HUES6 (cell line): ENCODE measurements around the gene C1QL2.

ENCODE experiments used
- H3K27ac ChIP-seq: 2 replicates; pipeline ENCODE4 v1.7.0; 2013; ENCODE audit warnings: low read depth, mild to moderate bottlenecking, low read length, inconsistent platforms
- H3K27me3 ChIP-seq: 2 replicates; pipeline ENCODE4 v1.6.1; 2013; ENCODE audit warnings: low read length; ENCODE audit not compliant: control insufficient read depth, insufficient read depth
- H3K36me3 ChIP-seq: 2 replicates; pipeline ENCODE4 v1.6.1; 2013; ENCODE audit warnings: low read length; ENCODE audit not compliant: control insufficient read depth, insufficient read depth
- H3K4me1 ChIP-seq: 2 replicates; pipeline ENCODE4 v1.6.1; 2013; ENCODE audit warnings: low read length; ENCODE audit not compliant: control insufficient read depth, insufficient read depth
- H3K4me3 ChIP-seq: 2 replicates; pipeline ENCODE4 v1.5.1; 2013; ENCODE audit warnings: low read depth, low read length
- H3K9ac ChIP-seq: one replicate; pipeline ENCODE4 v1.6.1; 2013; ENCODE audit warnings: mild to moderate bottlenecking, low read length
- H3K9me3 ChIP-seq: 2 replicates; pipeline ENCODE4 v1.6.1; 2013; ENCODE audit warnings: low read depth, low read length; ENCODE audit not compliant: control insufficient read depth, insufficient read depth

Gene C1QL2

DNA sequence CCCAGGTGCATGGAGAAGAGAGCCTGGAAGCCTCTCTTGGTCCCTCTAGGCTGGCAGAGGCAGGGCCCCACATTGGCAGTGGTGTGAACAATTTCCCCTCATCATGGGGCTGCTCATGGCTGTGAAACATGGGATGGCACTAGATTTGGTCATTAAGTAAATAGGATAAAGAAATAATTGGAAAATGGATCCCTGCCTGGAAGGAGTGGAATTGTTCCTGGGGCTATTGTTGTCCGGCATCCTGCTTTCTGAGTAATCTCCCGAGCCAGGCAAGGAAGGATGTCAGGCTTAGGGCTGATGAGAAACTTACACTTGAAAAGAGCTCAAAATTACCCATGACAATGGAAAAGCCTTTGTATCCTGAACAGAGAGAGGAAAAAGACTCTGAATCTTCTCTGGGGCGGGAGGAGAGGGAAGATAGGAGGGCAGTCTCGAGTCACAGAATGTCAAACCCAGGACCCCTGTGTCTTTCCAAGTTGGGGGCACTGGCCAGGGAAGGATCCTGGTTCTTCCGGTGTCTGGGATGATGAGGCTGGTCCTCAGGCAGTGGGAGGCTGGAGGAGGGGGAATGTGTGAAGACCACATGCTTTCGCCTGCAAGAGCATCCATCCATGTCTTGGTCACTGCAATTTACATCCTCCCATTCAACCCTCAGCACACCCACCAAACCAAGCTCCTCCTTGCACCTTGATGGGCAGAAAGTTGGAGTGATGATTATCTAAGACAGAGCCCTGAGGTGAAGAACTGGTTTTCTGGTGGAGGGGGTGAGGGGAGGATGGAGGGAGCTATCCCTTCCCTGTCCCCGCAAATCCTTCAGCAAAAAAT lies 38.0 kb upstream of the C1QL2 start:
- Histone ChIP-seq H3K36me3 (no peaks in the 10 kb centered on the region), H3K4me1 (peaks cover 22% of the 10 kb centered on the region), H3K9ac (peak overlapping the region; percentile 15), H3K9me3 (no peaks in the 10 kb centered on the region), H3K27me3 (peaks cover 12% of the 10 kb centered on the region), H3K4me3 (peak overlapping the region; percentile 23), H3K27ac (no peak overlapping the region)

DNA sequence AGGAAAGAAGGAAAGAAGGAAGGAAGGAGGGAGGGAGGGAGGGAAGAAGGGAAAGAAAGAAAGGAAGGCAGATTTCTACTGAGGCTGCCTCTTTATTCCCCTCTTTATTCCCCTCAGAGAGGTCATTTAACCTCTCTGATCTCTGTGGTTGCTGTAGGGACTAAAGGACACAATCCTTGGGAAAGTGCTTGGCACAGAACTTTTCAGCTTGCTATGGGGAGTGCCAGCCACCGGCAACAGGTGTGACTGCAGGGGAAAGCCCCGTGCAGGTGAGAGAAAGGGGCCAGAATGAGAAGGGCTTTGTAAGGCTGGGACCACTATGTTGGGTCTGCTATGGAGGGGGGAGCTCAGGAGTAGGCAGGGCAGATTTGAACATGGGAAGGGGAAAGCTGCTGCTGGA lies 37.3 kb upstream of the C1QL2 start:
- no peaks in the 10 kb centered on the region for H3K36me3 ChIP-seq
- no peak overlapping the region for H3K27ac ChIP-seq
- H3K9ac ChIP-seq = no peak overlapping the region
- H3K4me1 ChIP-seq = peaks cover 22% of the 10 kb centered on the region
- H3K4me3 ChIP-seq = peak overlapping the region; percentile 23
- no peaks in the 10 kb centered on the region for H3K9me3 ChIP-seq
- H3K27me3 ChIP-seq = peaks cover 12% of the 10 kb centered on the region

DNA sequence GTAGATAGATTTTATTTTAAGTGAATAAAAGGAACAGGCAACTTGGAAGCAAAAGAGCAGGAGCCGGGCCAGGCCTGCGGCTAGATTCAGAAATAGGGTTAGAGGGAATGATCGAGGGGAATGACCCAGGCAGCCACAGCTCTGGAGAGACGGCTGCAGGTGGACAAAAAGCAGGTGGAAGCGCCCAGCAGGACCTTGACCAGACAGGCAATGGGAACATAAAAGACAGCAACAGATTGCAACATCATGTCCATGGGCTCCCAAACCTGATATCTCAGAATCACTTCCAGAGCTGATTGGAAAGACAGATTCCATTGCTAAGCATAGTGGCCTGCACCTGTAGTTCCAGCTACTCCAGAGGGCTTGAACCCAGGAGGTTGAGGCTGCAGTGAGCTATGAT lies 36.5 kb upstream of the C1QL2 start:
- Histone ChIP-seq H3K36me3 (no peaks in the 10 kb centered on the region), H3K4me3 (no peak overlapping the region), H3K9me3 (no peaks in the 10 kb centered on the region), H3K27ac (no peak overlapping the region), H3K27me3 (peaks cover 12% of the 10 kb centered on the region), H3K4me1 (peaks cover 22% of the 10 kb centered on the region), H3K9ac (no peak overlapping the region)

DNA sequence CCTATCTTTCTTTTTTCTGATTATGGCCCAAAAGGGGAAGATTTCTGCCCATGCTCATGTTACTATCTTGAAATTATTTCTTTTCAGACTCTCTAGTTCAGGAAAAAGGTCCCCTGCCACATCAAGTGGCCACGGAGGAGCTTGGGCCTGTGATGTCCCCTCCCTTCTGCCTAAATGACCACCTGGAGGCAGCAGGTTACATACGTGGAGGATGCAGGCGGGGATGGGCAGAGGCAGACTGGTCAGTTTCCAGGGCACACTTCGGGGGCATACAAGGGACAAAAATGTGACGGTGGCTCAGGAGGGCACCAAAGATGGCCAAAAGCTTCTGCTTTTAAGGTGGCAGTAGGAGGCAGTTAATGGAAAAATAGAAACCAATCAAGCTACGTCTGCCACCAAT lies 34.3 kb upstream of the C1QL2 start:
- H3K27ac ChIP-seq = no peak overlapping the region
- no peak overlapping the region for H3K4me3 ChIP-seq
- H3K4me1 ChIP-seq = peaks cover 20% of the 10 kb centered on the region
- peaks cover 5% of the 10 kb centered on the region for H3K27me3 ChIP-seq
- H3K9ac ChIP-seq = no peak overlapping the region
- H3K9me3 ChIP-seq = no peaks in the 10 kb centered on the region
- no peaks in the 10 kb centered on the region for H3K36me3 ChIP-seq

DNA sequence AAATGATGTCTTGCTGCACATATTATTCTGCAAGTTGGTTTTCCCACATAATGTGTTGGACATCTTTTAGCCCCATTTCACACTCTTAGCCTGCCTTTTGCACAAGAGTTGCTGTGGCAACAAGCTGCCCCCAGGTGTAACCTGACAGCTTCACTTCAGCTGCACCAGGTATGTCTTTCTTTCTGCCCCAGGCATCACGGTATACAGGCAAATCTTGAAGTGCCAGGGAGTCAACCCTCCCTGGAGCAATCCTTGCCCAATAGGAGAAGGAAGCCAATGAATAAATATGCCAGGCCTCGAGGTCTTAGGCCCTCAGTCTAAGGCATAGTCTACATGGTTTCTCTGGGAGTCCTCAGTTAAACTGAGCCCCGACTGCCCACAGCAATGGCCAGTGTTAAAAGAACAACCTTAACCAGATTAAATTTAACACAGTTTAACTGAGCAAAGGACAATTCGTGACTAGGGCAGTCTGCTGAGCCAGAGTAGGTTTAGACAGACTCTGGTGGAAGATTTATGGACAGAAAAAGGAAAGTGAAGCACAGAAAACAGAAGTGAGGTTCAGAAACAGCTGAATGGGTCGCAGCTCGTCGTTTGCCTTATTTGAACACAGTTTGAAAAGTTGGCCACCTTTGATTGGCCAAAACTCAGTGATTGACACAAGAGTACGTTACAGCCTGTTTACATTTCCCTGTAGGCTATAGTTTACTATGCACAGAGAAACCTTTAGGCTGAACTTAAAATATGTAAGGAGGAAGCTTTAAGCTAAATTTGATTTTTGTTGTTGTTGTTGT lies 32.0 kb upstream of the C1QL2 start:
- Histone ChIP-seq H3K9me3 (no peaks in the 10 kb centered on the region), H3K36me3 (no peaks in the 10 kb centered on the region), H3K27ac (no peak overlapping the region), H3K4me1 (no peaks in the 10 kb centered on the region), H3K9ac (no peak overlapping the region), H3K4me3 (no peak overlapping the region), H3K27me3 (0 out of 2 replicates have a peak, but pooled peaks cover 3% of the 10 kb centered on the region)

DNA sequence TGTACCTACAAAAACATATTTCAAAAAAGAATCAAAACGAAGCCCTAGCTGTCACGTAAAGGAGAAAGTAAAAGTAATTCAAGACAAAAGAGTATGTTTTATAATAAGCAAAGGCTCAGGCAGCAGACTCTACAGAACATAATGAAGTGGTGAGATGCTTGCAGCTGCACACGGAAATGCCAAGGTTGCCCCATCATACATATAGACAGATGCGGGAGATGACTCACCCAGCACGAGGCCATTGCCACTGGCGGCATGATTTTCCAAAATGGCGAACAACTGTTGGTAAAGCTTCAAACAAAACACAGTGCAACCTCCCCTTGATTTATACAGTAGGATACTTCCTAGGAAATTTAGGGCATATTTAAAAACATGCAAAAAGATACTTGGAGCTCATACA lies 26.0 kb upstream of the C1QL2 start:
- H3K27ac ChIP-seq = no peak overlapping the region
- no peaks in the 10 kb centered on the region; the same call in 1 of the 2 replicates for H3K4me1 ChIP-seq
- no peaks in the 10 kb centered on the region for H3K27me3 ChIP-seq
- no peak overlapping the region for H3K4me3 ChIP-seq
- H3K9me3 ChIP-seq = no peaks in the 10 kb centered on the region
- no peak overlapping the region for H3K9ac ChIP-seq
- H3K36me3 ChIP-seq = no peaks in the 10 kb centered on the region

- H3K4me3 ChIP-seq = no peak overlapping the region
- no peaks in the 10 kb centered on the region; the same call in 1 of the 2 replicates for H3K4me1 ChIP-seq
- H3K27ac ChIP-seq = no peak overlapping the region
- no peaks in the 10 kb centered on the region for H3K27me3 ChIP-seq
- H3K36me3 ChIP-seq = no peaks in the 10 kb centered on the region
- H3K9me3 ChIP-seq = no peaks in the 10 kb centered on the region
- no peak overlapping the region for H3K9ac ChIP-seq
These were observed 23.4 kb upstream of the C1QL2 start for GRCh38 chr2:119181791-119182445.

GRCh38 chr2:119181391-119181790 lies 22.8 kb upstream of the C1QL2 start:
- H3K27ac ChIP-seq = no peak overlapping the region
- H3K9me3 ChIP-seq = no peaks in the 10 kb centered on the region
- H3K36me3 ChIP-seq = no peaks in the 10 kb centered on the region
- H3K4me3 ChIP-seq = no peak overlapping the region
- H3K27me3 ChIP-seq = no peaks in the 10 kb centered on the region
- no peak overlapping the region for H3K9ac ChIP-seq
- H3K4me1 ChIP-seq = no peaks in the 10 kb centered on the region; the same call in 1 of the 2 replicates

DNA sequence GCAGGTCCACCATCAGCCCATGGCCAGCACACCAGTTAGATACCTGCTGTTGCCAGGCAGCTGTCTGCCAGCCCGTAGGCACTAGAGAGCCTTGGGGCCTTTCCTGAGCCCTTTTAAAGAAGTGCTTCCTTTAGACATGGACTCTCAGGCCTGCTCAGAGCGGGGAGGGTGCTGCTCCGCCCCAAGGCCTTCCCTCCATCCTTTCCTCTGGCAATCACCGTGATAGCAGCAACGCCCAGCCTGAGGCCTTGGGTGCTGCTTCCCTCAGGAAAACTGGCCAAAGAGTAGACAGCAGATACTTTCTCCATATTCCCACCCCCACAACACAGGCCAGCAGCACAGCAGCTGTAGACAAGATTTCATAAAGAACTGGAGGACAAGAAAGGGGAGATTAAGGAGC lies 22.3 kb upstream of the C1QL2 start:
- H3K4me1 ChIP-seq = no peaks in the 10 kb centered on the region; the same call in 1 of the 2 replicates
- no peaks in the 10 kb centered on the region for H3K36me3 ChIP-seq
- no peaks in the 10 kb centered on the region for H3K9me3 ChIP-seq
- no peak overlapping the region for H3K4me3 ChIP-seq
- H3K27me3 ChIP-seq = no peaks in the 10 kb centered on the region
- no peak overlapping the region for H3K27ac ChIP-seq
- H3K9ac ChIP-seq = no peak overlapping the region

DNA sequence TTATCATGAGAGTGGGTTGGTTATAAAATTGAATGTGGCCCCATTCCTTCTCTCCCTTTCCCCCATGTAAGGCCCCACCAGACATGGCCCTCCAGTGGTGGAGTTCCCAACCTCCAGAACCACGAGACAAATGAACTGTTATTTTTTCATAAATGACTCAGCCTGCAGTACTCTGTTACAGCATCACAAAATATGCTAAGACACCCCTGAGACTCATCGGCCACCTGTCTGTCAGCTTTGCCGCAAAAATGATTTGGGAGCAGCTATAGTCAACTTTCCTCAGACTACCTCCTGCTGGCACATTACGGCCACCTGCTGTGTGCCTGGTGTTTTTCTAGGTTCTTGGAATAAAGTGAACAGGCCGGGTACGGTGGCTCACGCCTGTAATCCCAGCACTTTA lies 21.4 kb upstream of the C1QL2 start:
- no peak overlapping the region for H3K27ac ChIP-seq
- H3K27me3 ChIP-seq = no peaks in the 10 kb centered on the region
- no peaks in the 10 kb centered on the region; the same call in 1 of the 2 replicates for H3K9me3 ChIP-seq
- no peak overlapping the region for H3K9ac ChIP-seq
- no peaks in the 10 kb centered on the region; the same call in 1 of the 2 replicates for H3K4me1 ChIP-seq
- H3K36me3 ChIP-seq = no peaks in the 10 kb centered on the region
- no peak overlapping the region for H3K4me3 ChIP-seq

GRCh38 chr2:119179202-119179601 lies 20.7 kb upstream of the C1QL2 start:
- Histone ChIP-seq H3K36me3 (no peaks in the 10 kb centered on the region), H3K4me1 (no peaks in the 10 kb centered on the region; the same call in 1 of the 2 replicates), H3K9me3 (no peaks in the 10 kb centered on the region; the same call in 1 of the 2 replicates), H3K4me3 (no peak overlapping the region), H3K27me3 (no peaks in the 10 kb centered on the region), H3K9ac (no peak overlapping the region), H3K27ac (no peak overlapping the region)
